ENCODE results near the gene GRIFIN. TPM values are rescaled to one million over a fixed set of nuclear protein-coding genes. Genes with fewer than 3 reads are reported as not detected.

The GRIFIN gene
- total RNA-seq, 1 experiment from 2014 or later: not detected

DNA sequence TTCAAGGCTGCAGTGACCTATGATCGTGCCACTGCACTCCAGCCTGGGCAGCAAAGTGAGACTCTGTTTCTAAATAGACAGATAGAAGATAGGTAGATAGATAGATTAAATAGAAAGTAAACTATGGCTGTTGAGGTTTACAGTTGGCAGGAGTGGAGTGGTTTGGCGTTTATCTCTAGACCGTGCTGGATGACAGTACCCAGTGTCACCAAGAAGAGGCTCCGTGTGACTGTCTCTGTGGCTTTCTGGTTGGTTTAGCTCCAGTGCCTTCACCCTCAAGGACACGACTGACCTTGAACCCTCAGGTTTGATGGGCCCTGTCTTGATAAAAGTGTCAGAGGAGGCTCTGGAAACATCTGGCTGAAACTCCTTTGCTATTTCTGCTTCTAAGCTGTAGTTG is 41.1 kb downstream of the GRIFIN start:
- BruUV-seq (replicated peaks): no TSS peak
- CTCF ChIA-PET: interaction anchor here (0.7 kb wide), 1 partner anchor 35 kb away, joined by 16 read pairs; no protein-coding TSS in a partner anchor

DNA sequence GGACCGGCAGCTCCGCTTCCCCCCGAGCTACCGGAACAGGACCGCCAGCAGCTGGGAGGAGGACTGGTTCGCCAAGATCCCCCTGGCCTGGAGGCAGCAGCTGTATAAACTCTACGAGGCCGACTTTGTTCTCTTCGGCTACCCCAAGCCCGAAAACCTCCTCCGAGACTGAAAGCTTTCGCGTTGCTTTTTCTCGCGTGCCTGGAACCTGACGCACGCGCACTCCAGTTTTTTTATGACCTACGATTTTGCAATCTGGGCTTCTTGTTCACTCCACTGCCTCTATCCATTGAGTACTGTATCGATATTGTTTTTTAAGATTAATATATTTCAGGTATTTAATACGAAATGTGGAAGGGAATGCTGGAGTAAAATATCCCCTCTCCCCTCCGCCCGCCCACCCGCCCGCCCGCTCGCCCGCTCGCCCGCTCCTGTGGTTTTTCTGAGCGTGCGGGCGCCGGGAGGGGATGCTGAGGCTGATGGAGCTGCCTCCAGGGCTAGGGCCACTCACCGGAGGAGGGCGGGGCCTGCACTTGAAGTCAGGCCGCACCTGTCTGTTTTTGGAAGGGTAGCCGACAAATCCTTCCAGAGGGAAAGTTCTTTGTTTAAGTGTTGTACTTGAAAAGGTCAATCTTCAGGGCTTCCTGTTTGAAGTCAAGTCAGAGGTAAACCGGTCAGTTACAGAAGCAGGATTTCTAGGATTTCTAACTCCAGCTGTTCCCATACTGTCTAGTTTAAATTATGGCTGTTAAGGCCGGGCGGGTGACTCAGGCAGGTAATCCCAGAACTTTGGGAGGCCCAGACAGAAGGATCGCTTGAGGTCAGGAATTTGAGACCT is 42.3 kb downstream of the GRIFIN start:
- H3K36me3 ChIP-seq (ENCODE audit: low read depth, low read length): no peaks in the 10 kb centered on the region; the same call in 1 of the 2 replicates
- no peaks in the 10 kb centered on the region for H3K27me3 ChIP-seq (ENCODE audit: low read length)
- ATAC-seq: no peak
- no TSS peak for BruUV-seq (replicated peaks)
- H3F3A ChIP-seq (ENCODE audit: low read length, unreplicated experiment): no peaks in the 10 kb centered on the region
- H3K27ac ChIP-seq (ENCODE audit: low read length): no peak overlapping the region
- H2AFZ ChIP-seq (ENCODE audit: low read length): no peak overlapping the region
- intact Hi-C loops (cut with micrococcal nuclease): no loop called here
- no peaks in the 10 kb centered on the region for H3K4me1 ChIP-seq (ENCODE audit: insufficient read depth, low read length)
- H3K4me3 ChIP-seq (ENCODE audit: low read length): no peak overlapping the region
- no peak overlapping the region for H3K9ac ChIP-seq (ENCODE audit: low read length)
- POLR2A ChIA-PET (ENCODE audit: unreplicated experiment): no interaction called here
- no peaks in the 10 kb centered on the region for H3K9me3 ChIP-seq (ENCODE audit: low read length)
- H4K20me1 ChIP-seq (ENCODE audit: low read length): no peaks in the 10 kb centered on the region
- H3K79me2 ChIP-seq (ENCODE audit: low read length): no peaks in the 10 kb centered on the region
- H3K4me2 ChIP-seq (ENCODE audit: low read length): no peak overlapping the region
- TF ChIP-seq EZH2 (IDR thresholded peaks at IDR 0.05; ENCODE audit: low read length, unreplicated experiment): no peak
- TF ChIP-seq, protein P1, sequence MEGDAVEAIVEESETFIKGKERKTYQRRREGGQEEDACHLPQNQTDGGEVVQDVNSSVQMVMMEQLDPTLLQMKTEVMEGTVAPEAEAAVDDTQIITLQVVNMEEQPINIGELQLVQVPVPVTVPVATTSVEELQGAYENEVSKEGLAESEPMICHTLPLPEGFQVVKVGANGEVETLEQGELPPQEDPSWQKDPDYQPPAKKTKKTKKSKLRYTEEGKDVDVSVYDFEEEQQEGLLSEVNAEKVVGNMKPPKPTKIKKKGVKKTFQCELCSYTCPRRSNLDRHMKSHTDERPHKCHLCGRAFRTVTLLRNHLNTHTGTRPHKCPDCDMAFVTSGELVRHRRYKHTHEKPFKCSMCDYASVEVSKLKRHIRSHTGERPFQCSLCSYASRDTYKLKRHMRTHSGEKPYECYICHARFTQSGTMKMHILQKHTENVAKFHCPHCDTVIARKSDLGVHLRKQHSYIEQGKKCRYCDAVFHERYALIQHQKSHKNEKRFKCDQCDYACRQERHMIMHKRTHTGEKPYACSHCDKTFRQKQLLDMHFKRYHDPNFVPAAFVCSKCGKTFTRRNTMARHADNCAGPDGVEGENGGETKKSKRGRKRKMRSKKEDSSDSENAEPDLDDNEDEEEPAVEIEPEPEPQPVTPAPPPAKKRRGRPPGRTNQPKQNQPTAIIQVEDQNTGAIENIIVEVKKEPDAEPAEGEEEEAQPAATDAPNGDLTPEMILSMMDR (conservative IDR thresholded peaks at IDR 0.05; ENCODE audit: low read depth, low read length): no peak
- no peaks in the 10 kb centered on the region for H3K9me2 ChIP-seq (replicated peaks; ENCODE audit: low read length)
- CTCF ChIA-PET: interaction anchor here (0.6 to 0.7 kb wide), 2 partner anchors 34 to 35 kb away, joined by 3 to 16 read pairs; no protein-coding TSS in a partner anchor
- no peak for DNase-seq

More for the DNA sequence above, 41.1 kb downstream of the GRIFIN start:
- H3K9me3 ChIP-seq (ENCODE audit: low read length): no peaks in the 10 kb centered on the region
- POLR2A ChIA-PET (ENCODE audit: unreplicated experiment): no interaction called here
- no peaks in the 10 kb centered on the region for H3K27me3 ChIP-seq (ENCODE audit: low read length)
- peaks cover under 1% of the 10 kb centered on the region; the same call in 1 of the 2 replicates for H3K4me1 ChIP-seq (ENCODE audit: insufficient read depth, low read length)
- H3K36me3 ChIP-seq (ENCODE audit: low read depth, low read length): no peaks in the 10 kb centered on the region; the same call in 1 of the 2 replicates
- no peaks in the 10 kb centered on the region for H3K79me2 ChIP-seq (ENCODE audit: low read length)
- no peak overlapping the region for H3K27ac ChIP-seq (ENCODE audit: low read length)
- no peak for DNase-seq
- TF ChIP-seq EZH2 (IDR thresholded peaks at IDR 0.05; ENCODE audit: low read length, unreplicated experiment) (no peak), EZH2phosphoT487 (IDR thresholded peaks at IDR 0.05; ENCODE audit: borderline replicate concordance, low read length) (no peak)
- TF ChIP-seq, protein P1 (conservative IDR thresholded peaks at IDR 0.05; ENCODE audit: low read depth, low read length): no peak
- no peak overlapping the region for H2AFZ ChIP-seq (ENCODE audit: low read length)
- intact Hi-C loops (cut with micrococcal nuclease): no loop called here
- H4K20me1 ChIP-seq (ENCODE audit: low read length): no peaks in the 10 kb centered on the region
- no peak overlapping the region for H3K4me3 ChIP-seq (ENCODE audit: low read length)
- no peak overlapping the region for H3K9ac ChIP-seq (ENCODE audit: low read length)
- no peaks in the 10 kb centered on the region for H3F3A ChIP-seq (ENCODE audit: low read length, unreplicated experiment)
- no peaks in the 10 kb centered on the region for H3K9me2 ChIP-seq (replicated peaks; ENCODE audit: low read length)
- no peak overlapping the region for H3K4me2 ChIP-seq (ENCODE audit: low read length)
- ATAC-seq: no peak

All from PC-3 (cell line).